K562 (cell line): Measurements from ENCODE around the gene TBPL2. TPM values are rescaled to one million over a fixed set of nuclear protein-coding genes. Genes with fewer than 3 reads are reported as not detected.

Experiments used
- ARID2 ChIP-seq: fragments of 450-650 bp; IDR thresholded peaks from 2 replicates; pipeline ENCODE4 v1.6.1; 2017; ENCODE audit warnings: antibody characterized with exemption, mild to moderate bottlenecking
- CBX3 ChIP-seq, 2 experiments: IDR thresholded peaks; 1 replicate in 1 of 2; 2 replicates in 1 of 2; pipeline ENCODE4 v1.6.1; 2012; ENCODE audit warnings: inconsistent platforms in 2 of 2, low read length in 2 of 2, borderline replicate concordance in 1 of 2, control low read depth in 1 of 2
- DIDO1 ChIP-seq: fragments of 450-650 bp; IDR thresholded peaks from 2 replicates; pipeline ENCODE4 v1.6.1; 2016; ENCODE audit warnings: low read depth, missing biosample characterization, missing genetic modification characterization
- EGR1 ChIP-seq: fragments of 450-650 bp; conservative IDR thresholded peaks from 2 replicates; pipeline ENCODE4 v1.6.1; 2017; ENCODE audit warnings: mild to moderate bottlenecking
- ELF4 ChIP-seq: fragments of 450-650 bp; formaldehyde crosslinking; IDR thresholded peaks from 2 replicates; pipeline ENCODE4 v1.4.0; 2022; ENCODE audit warnings: missing genetic modification characterization
- HDAC3 ChIP-seq: fragments of 450-650 bp; IDR thresholded peaks from 2 replicates; pipeline ENCODE4 v1.6.1; 2018; ENCODE audit warnings: borderline replicate concordance, mild to moderate bottlenecking, moderate library complexity; ENCODE audit not compliant: partially characterized antibody
- HIVEP1 ChIP-seq: fragments of 250-450 bp; sonication (Bioruptor Pico); IDR thresholded peaks from 2 replicates; pipeline ENCODE4 v1.4.0; 2020; ENCODE audit warnings: mild to moderate bottlenecking
- IRF2 ChIP-seq: sonication (generic); formaldehyde crosslinking; IDR thresholded peaks from 2 replicates; pipeline ENCODE4 v1.8.1; 2022; ENCODE audit warnings: mild to moderate bottlenecking, missing genetic modification reagents
- LEF1 ChIP-seq: fragments of 450-650 bp; IDR thresholded peaks from 2 replicates; pipeline ENCODE4 v1.6.1; 2016; ENCODE audit warnings: mild to moderate bottlenecking
- MCM3 ChIP-seq: fragments of 450-650 bp; IDR thresholded peaks from 2 replicates; pipeline ENCODE4 v1.6.1; 2016
- NCOA2 ChIP-seq, 2 experiments: fragments of 450-650 bp; IDR thresholded peaks; 2 replicates each; pipeline ENCODE4 v1.6.1; 2018; ENCODE audit warnings: mild to moderate bottlenecking in 2 of 2, moderate library complexity in 1 of 2; ENCODE audit not compliant: partially characterized antibody in 2 of 2
- NEUROD1 ChIP-seq: fragments of 150-350 bp; IDR thresholded peaks from 2 replicates; pipeline ENCODE4 v1.6.1; 2014; ENCODE audit warnings: borderline replicate concordance, low read length, low read depth; ENCODE audit not compliant: partially characterized antibody
- NFE2 ChIP-seq: IDR thresholded peaks from 2 replicates; pipeline ENCODE4 v1.6.1; 2014; ENCODE audit warnings: antibody characterized with exemption, low read depth
- SETDB1 ChIP-seq: IDR thresholded peaks from one replicate; pipeline ENCODE4 v1.6.1; 2012; ENCODE audit warnings: low read length, control low read depth, inconsistent platforms
- ZFP30 ChIP-seq: fragments of 250-450 bp; sonication (Bioruptor Pico); IDR thresholded peaks from 2 replicates; pipeline ENCODE4 v1.8.0; 2022; ENCODE audit warnings: moderate library complexity, mild to moderate bottlenecking, inconsistent platforms, borderline replicate concordance
- ZNF12 ChIP-seq: sonication (generic); formaldehyde crosslinking; IDR thresholded peaks from 2 replicates; pipeline ENCODE4 v1.4.0; 2020; ENCODE audit warnings: mild to moderate bottlenecking, missing genetic modification reagents
- ZNF239 ChIP-seq: fragments of 250-450 bp; sonication (Bioruptor Pico); IDR thresholded peaks from 2 replicates; pipeline ENCODE4 v1.4.0; 2020; ENCODE audit warnings: mild to moderate bottlenecking
- ZNF347 ChIP-seq: fragments of 450-650 bp; formaldehyde crosslinking; IDR thresholded peaks from 2 replicates; pipeline ENCODE4 v1.4.0; 2020; ENCODE audit warnings: low read depth, mild to moderate bottlenecking, moderate library complexity
- ZNF589 ChIP-seq: fragments of 200-800 bp; sonication (Bioruptor generic); IDR thresholded peaks from 2 replicates; pipeline ENCODE4 v1.6.1; 2016; ENCODE audit warnings: low read depth, missing genetic modification characterization, missing compliant biosample characterization
- ZZZ3 ChIP-seq: fragments of 450-650 bp; IDR thresholded peaks from 2 replicates; pipeline ENCODE4 v1.6.1; 2016; ENCODE audit warnings: antibody characterized with exemption, mild to moderate bottlenecking, moderate library complexity
- polyA plus RNA-seq, 8 experiments: library from polyadenylated mRNA; depleted of rRNA in 4 of 8; stranded (reverse) in 5 of 8; unstranded in 3 of 8; fragments of >200 nt; fragmentation: Nextera tagmentation in 2 of 8; fragmentation: Illumina TruSeq in 1 of 8; extraction: Ambion mirVana in 2 of 8; extraction: Trizol in 1 of 8; gene quantifications; 2 replicates each; pipeline versions ENCODE4 v1.2.1 to v1.2.3, GENCODE V29; 2011 to 2014; ENCODE audit warnings: inconsistent platforms in 1 of 8, missing spikeins in 1 of 8
- total RNA-seq, 7 experiments: library from RNA; depleted of rRNA in 6 of 7; stranded (reverse); fragments of >200 nt in 6 of 7; fragmentation: Illumina TruSeq in 2 of 7; extraction: Trizol in 2 of 7; gene quantifications; 2 replicates each; pipeline versions ENCODE4 v1.2.1 to v1.2.3, GENCODE V29; 2011 to 2021; ENCODE audit warnings: low replicate concordance in 1 of 7
- TF ChIP-seq, protein P1 (sequence below): fragments of 250-450 bp; sonication (Bioruptor Pico); IDR thresholded peaks from 2 replicates; pipeline ENCODE4 v1.4.0; 2020; ENCODE audit warnings: mild to moderate bottlenecking, moderate library complexity
- TF ChIP-seq, protein P2 (sequence below): fragments of 450-650 bp; IDR thresholded peaks from 2 replicates; pipeline ENCODE4 v1.6.1; 2017; ENCODE audit warnings: antibody characterized with exemption, mild to moderate bottlenecking
- TF ChIP-seq, protein P3 (sequence below): IDR thresholded peaks from 2 replicates; pipeline ENCODE4 v1.6.1; 2016; ENCODE audit warnings: missing genetic modification characterization, missing compliant biosample characterization

TBPL2 gene
- total and polyA plus RNA-seq, 9 of the 15 experiments (the other 6 are each of a cell fraction or from before 2014, with no cell fraction given) = not detected

DNA sequence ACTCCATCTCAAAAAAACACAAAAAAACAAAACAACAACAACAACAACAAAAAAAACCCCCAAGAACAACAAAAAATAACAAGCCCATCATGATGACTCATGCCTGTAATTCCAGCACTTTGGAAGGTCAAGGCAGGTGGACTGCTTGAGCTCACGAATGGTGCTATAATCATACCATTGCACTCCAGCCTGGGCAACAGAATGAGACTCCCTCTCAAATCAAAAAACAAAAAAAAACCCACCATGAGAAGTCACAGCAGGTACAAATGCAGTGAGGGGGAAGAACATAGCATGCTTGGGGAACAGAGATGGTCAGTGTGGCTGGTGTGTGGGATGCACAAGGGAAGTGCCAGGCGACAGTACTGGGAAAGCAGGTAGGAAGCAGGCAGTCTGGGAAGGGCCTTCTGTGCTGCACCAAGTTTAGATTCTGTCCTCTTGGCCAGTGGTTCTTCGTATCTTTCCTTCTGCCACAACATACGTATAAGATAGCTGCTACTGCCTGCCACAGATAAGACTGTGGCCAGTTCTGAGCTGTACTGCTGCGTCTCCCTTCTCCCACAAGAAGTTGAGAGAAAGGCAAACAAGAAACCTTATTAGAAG is 56.8 kb downstream of the TBPL2 start (continued):
- TF ChIP-seq SETDB1 = no peak
- TF ChIP-seq DIDO1 (tag) = no peak
- 0 out of 2 replicates have a peak, but pooled peaks have one; percentile 9 for TF ChIP-seq ARID2
- TF ChIP-seq EGR1 = no peak
- no peak for TF ChIP-seq IRF2 (CRISPR knock-in tag)
- TF ChIP-seq MCM3 = no peak
- no peak for TF ChIP-seq ZNF347
- TF ChIP-seq ZFP30 (CRISPR knock-in tag) = no peak
- TF ChIP-seq NEUROD1 = peak; percentile 61
- no peak for TF ChIP-seq HIVEP1 (CRISPR knock-in tag)
- TF ChIP-seq LEF1 = peak; percentile 83; the same call in 1 of the 2 replicates
- TF ChIP-seq HDAC3 = peak; percentile 53
- TF ChIP-seq, protein P1, sequence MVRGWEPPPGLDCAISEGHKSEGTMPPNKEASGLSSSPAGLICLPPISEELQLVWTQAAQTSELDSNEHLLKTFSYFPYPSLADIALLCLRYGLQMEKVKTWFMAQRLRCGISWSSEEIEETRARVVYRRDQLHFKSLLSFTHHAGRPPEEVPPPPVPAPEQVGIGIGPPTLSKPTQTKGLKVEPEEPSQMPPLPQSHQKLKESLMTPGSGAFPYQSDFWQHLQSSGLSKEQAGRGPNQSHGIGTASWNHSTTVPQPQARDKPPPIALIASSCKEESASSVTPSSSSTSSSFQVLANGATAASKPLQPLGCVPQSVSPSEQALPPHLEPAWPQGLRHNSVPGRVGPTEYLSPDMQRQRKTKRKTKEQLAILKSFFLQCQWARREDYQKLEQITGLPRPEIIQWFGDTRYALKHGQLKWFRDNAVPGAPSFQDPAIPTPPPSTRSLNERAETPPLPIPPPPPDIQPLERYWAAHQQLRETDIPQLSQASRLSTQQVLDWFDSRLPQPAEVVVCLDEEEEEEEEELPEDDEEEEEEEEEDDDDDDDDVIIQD = no peak
- TF ChIP-seq ZNF12 (CRISPR knock-in tag) = no peak
- TF ChIP-seq, protein P2, sequence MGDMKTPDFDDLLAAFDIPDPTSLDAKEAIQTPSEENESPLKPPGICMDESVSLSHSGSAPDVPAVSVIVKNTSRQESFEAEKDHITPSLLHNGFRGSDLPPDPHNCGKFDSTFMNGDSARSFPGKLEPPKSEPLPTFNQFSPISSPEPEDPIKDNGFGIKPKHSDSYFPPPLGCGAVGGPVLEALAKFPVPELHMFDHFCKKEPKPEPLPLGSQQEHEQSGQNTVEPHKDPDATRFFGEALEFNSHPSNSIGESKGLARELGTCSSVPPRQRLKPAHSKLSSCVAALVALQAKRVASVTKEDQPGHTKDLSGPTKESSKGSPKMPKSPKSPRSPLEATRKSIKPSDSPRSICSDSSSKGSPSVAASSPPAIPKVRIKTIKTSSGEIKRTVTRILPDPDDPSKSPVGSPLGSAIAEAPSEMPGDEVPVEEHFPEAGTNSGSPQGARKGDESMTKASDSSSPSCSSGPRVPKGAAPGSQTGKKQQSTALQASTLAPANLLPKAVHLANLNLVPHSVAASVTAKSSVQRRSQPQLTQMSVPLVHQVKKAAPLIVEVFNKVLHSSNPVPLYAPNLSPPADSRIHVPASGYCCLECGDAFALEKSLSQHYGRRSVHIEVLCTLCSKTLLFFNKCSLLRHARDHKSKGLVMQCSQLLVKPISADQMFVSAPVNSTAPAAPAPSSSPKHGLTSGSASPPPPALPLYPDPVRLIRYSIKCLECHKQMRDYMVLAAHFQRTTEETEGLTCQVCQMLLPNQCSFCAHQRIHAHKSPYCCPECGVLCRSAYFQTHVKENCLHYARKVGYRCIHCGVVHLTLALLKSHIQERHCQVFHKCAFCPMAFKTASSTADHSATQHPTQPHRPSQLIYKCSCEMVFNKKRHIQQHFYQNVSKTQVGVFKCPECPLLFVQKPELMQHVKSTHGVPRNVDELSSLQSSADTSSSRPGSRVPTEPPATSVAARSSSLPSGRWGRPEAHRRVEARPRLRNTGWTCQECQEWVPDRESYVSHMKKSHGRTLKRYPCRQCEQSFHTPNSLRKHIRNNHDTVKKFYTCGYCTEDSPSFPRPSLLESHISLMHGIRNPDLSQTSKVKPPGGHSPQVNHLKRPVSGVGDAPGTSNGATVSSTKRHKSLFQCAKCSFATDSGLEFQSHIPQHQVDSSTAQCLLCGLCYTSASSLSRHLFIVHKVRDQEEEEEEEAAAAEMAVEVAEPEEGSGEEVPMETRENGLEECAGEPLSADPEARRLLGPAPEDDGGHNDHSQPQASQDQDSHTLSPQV = peak; percentile 74; the same call in 1 of the 2 replicates
- no peak for TF ChIP-seq ZZZ3
- TF ChIP-seq NCOA2 (IDR thresholded peaks at IDR 0.05; ENCODE audit: partially characterized antibody in 2 of 2) = no peak
- no peak for TF ChIP-seq ZNF239 (CRISPR knock-in tag)
- peak in 1 of 2 experiments; percentile 80; a peak in 2 of 3 replicates for TF ChIP-seq CBX3 (IDR thresholded peaks at IDR 0.05; ENCODE audit: borderline replicate concordance in 1 of 2, low read length in 2 of 2)
- TF ChIP-seq ELF4 = no peak
- 0 out of 2 replicates have a peak, but pooled peaks have one; percentile 15 for TF ChIP-seq NFE2
- TF ChIP-seq ZNF589 (CRISPR knock-in tag) = no peak
- TF ChIP-seq, protein P3, sequence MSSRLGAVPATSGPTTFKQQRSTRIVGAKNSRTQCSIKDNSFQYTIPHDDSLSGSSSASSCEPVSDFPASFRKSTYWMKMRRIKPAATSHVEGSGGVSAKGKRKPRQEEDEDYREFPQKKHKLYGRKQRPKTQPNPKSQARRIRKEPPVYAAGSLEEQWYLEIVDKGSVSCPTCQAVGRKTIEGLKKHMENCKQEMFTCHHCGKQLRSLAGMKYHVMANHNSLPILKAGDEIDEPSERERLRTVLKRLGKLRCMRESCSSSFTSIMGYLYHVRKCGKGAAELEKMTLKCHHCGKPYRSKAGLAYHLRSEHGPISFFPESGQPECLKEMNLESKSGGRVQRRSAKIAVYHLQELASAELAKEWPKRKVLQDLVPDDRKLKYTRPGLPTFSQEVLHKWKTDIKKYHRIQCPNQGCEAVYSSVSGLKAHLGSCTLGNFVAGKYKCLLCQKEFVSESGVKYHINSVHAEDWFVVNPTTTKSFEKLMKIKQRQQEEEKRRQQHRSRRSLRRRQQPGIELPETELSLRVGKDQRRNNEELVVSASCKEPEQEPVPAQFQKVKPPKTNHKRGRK (tag) = no peak
